ENCODE measurements around the gene RAPGEF5.
"Not testable (repeated sequence)": the region's sequence is repeated elsewhere in the genome, so short reads cannot be mapped to it uniquely, and the experiment has no call there.

Gene RAPGEF5

GRCh38 chr7:22117222-22117621, 239.7 kb downstream of the RAPGEF5 start:
- DNase-seq (ENCODE audit: low spot score), result no peak

- no peak for DNase-seq (ENCODE audit: low spot score)
These were observed 240.4 kb downstream of the RAPGEF5 start for GRCh38 chr7:22116451-22117030.

- no peak for DNase-seq (ENCODE audit: low spot score)
These were observed 241.3 kb downstream of the RAPGEF5 start for GRCh38 chr7:22115689-22116088.

- no peak for DNase-seq (ENCODE audit: low spot score)
These were observed 242.4 kb downstream of the RAPGEF5 start for GRCh38 chr7:22114440-22114981.

GRCh38 chr7:22113041-22113440, 243.9 kb downstream of the RAPGEF5 start:
- no peak for DNase-seq (ENCODE audit: low spot score)

- DNase-seq (ENCODE audit: low spot score), result no peak
These were observed 245.3 kb downstream of the RAPGEF5 start for GRCh38 chr7:22111661-22112060.

GRCh38 chr7:22110881-22111280, 246.1 kb downstream of the RAPGEF5 start:
- no peak for DNase-seq (ENCODE audit: low spot score)

GRCh38 chr7:22110227-22110839, 246.6 kb downstream of the RAPGEF5 start:
- DNase-seq (ENCODE audit: low spot score), result peak; percentile 79

- peak; percentile 31 for DNase-seq (ENCODE audit: low spot score)
These were observed 247.2 kb downstream of the RAPGEF5 start for GRCh38 chr7:22109761-22110160.

GRCh38 chr7:22108151-22108845, 248.7 kb downstream of the RAPGEF5 start:
- no peak for DNase-seq (ENCODE audit: low spot score)

GRCh38 chr7:22105550-22105949, 251.4 kb downstream of the RAPGEF5 start:
- no peak for DNase-seq (ENCODE audit: low spot score)

GRCh38 chr7:22094413-22095342, 262.3 kb downstream of the RAPGEF5 start:
- DNase-seq (ENCODE audit: low spot score), result peak; percentile 32

- DNase-seq (ENCODE audit: low spot score), result no peak
These were observed 263.0 kb downstream of the RAPGEF5 start for GRCh38 chr7:22093936-22094335.

GRCh38 chr7:22093001-22093400, 264.0 kb downstream of the RAPGEF5 start:
- no peak for DNase-seq (ENCODE audit: low spot score)

GRCh38 chr7:22090958-22091525, 265.9 kb downstream of the RAPGEF5 start:
- DNase-seq (ENCODE audit: low spot score), result not testable (repeated sequence)

GRCh38 chr7:22090512-22090911, 266.4 kb downstream of the RAPGEF5 start:
- DNase-seq (ENCODE audit: low spot score), result no peak

- no peak for DNase-seq (ENCODE audit: low spot score)
These were observed 266.8 kb downstream of the RAPGEF5 start for GRCh38 chr7:22090107-22090506.

- DNase-seq (ENCODE audit: low spot score), result no peak
These were observed 268.1 kb downstream of the RAPGEF5 start for GRCh38 chr7:22088827-22089226.

- no peak for DNase-seq (ENCODE audit: low spot score)
These were observed 269.1 kb downstream of the RAPGEF5 start for GRCh38 chr7:22087861-22088260.

GRCh38 chr7:22083704-22084240, 273.2 kb downstream of the RAPGEF5 start:
- peak; percentile 17 for DNase-seq (ENCODE audit: low spot score)

All from kidney tubule cell (primary cell).